Stimulated activated naive CD8-positive, alpha-beta T cell treated with anti-CD3 and anti-CD28 coated beads, Interleukin-15, Interleukin-2, amounts not matched to agents 100 ng/mL and 50 ng/mL, for 24 hours (primary cell): ENCODE data around the gene SREK1IP1.
A peak's percentile ranks its signal among the peaks of the same experiment; 100 is the strongest.

Experiments
- H3K27ac Mint-ChIP-seq: one replicate; pipeline ENCODE4 v1.8.0; 2021; ENCODE audit warnings: mild to moderate bottlenecking, mixed read lengths
- H3K27me3 Mint-ChIP-seq: one replicate; pipeline ENCODE4 v1.8.0; 2021; ENCODE audit warnings: mixed read lengths
- H3K36me3 Mint-ChIP-seq: one replicate; pipeline ENCODE4 v1.8.0; 2021; ENCODE audit warnings: low read depth, mixed read lengths
- H3K4me1 Mint-ChIP-seq: one replicate; pipeline ENCODE4 v1.8.0; 2021; ENCODE audit warnings: low read depth, mixed read lengths
- H3K4me3 Mint-ChIP-seq: one replicate; pipeline ENCODE4 v1.8.0; 2021; ENCODE audit warnings: mild to moderate bottlenecking, mixed read lengths
- H3K9me3 Mint-ChIP-seq: one replicate; pipeline ENCODE4 v1.8.0; 2021; ENCODE audit warnings: mixed read lengths

SREK1IP1 gene

GRCh38 chr5:64784451-64785025 is 16.0 kb upstream of the SREK1IP1 start:
- Mint-ChIP-seq H3K9me3 (no peaks in the 10 kb centered on the region), H3K27ac (no peak overlapping the region), H3K4me3 (no peak overlapping the region), H3K4me1 (no peaks in the 10 kb centered on the region), H3K36me3 (peaks cover 21% of the 10 kb centered on the region), H3K27me3 (no peaks in the 10 kb centered on the region)

DNA sequence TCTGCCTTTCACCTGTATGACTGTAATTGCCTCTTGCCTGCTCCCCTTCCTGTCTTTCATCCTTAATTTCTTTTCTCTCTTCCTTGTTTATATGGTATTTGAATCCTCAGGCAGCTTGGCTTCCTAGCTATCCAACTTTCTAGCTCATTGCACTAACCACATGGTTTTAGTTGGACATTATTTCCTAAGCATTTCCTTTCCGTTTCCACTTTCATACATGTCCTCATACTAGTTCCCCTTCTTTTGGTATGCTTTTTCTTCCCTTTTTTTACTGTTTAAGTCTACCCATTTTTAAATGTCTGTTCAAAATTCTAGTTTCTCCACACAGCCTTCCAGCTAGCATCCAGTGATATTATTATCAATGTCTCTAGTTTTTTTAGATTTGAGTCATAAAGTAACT is 6.8 kb upstream of the SREK1IP1 start:
- peak overlapping the region; percentile 8 for H3K27ac Mint-ChIP-seq
- no peak overlapping the region for H3K4me3 Mint-ChIP-seq
- H3K9me3 Mint-ChIP-seq = no peaks in the 10 kb centered on the region
- H3K4me1 Mint-ChIP-seq = peaks cover 23% of the 10 kb centered on the region
- H3K36me3 Mint-ChIP-seq = peaks cover 29% of the 10 kb centered on the region
- H3K27me3 Mint-ChIP-seq = no peaks in the 10 kb centered on the region

GRCh38 chr5:64773533-64773932 is 5.0 kb upstream of the SREK1IP1 start:
- Mint-ChIP-seq H3K4me1 (peaks cover 37% of the 10 kb centered on the region), H3K4me3 (no peak overlapping the region), H3K36me3 (peaks cover 16% of the 10 kb centered on the region), H3K9me3 (no peaks in the 10 kb centered on the region), H3K27ac (no peak overlapping the region), H3K27me3 (no peaks in the 10 kb centered on the region)

GRCh38 chr5:64771736-64772135 is 3.2 kb upstream of the SREK1IP1 start:
- peaks cover 20% of the 10 kb centered on the region for H3K36me3 Mint-ChIP-seq
- H3K27ac Mint-ChIP-seq = no peak overlapping the region
- H3K4me1 Mint-ChIP-seq = peaks cover 48% of the 10 kb centered on the region
- no peaks in the 10 kb centered on the region for H3K27me3 Mint-ChIP-seq
- no peak overlapping the region for H3K4me3 Mint-ChIP-seq
- no peaks in the 10 kb centered on the region for H3K9me3 Mint-ChIP-seq

DNA sequence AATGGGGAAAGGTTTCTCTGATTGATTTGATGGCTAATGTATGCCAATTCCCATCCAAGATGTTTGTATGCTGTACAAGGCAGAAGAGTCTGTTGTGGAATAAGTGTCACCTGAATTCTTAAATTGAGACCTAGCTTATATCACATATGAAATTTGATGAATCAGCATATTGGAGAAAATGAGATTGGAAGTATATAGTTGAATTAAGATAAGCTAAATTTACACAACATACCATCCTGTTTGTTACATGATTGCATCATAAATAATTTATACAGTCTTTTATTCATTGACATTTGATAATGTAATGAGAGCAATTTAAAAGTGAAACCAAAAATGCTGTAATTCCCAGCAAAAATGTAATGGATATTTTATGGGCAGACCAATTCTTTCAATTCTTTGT is 1.4 kb upstream of the SREK1IP1 start:
- Mint-ChIP-seq H3K9me3 (no peaks in the 10 kb centered on the region), H3K27ac (no peak overlapping the region), H3K4me1 (peaks cover 64% of the 10 kb centered on the region), H3K27me3 (no peaks in the 10 kb centered on the region), H3K36me3 (peaks cover 12% of the 10 kb centered on the region), H3K4me3 (peak overlapping the region; percentile 99)

- Mint-ChIP-seq H3K4me1 (peaks cover 56% of the 10 kb centered on the region), H3K9me3 (no peaks in the 10 kb centered on the region), H3K27me3 (no peaks in the 10 kb centered on the region), H3K36me3 (peaks cover 17% of the 10 kb centered on the region), H3K27ac (peak overlapping the region; percentile 98), H3K4me3 (peak overlapping the region; percentile 99)
Observed at GRCh38 chr5:64767959-64768357, 533 bp downstream of the SREK1IP1 start.

- Mint-ChIP-seq H3K27ac (no peak overlapping the region), H3K9me3 (no peaks in the 10 kb centered on the region), H3K4me3 (peak overlapping the region; percentile 99), H3K27me3 (no peaks in the 10 kb centered on the region), H3K4me1 (peaks cover 55% of the 10 kb centered on the region), H3K36me3 (peaks cover 17% of the 10 kb centered on the region)
Observed at GRCh38 chr5:64766941-64767340, 1.6 kb downstream of the SREK1IP1 start.

- Mint-ChIP-seq H3K4me1 (peaks cover 46% of the 10 kb centered on the region), H3K27me3 (no peaks in the 10 kb centered on the region), H3K36me3 (peaks cover 20% of the 10 kb centered on the region), H3K9me3 (no peaks in the 10 kb centered on the region), H3K27ac (no peak overlapping the region), H3K4me3 (peak overlapping the region; percentile 46)
Observed at GRCh38 chr5:64765804-64766504, 2.5 kb downstream of the SREK1IP1 start.

DNA sequence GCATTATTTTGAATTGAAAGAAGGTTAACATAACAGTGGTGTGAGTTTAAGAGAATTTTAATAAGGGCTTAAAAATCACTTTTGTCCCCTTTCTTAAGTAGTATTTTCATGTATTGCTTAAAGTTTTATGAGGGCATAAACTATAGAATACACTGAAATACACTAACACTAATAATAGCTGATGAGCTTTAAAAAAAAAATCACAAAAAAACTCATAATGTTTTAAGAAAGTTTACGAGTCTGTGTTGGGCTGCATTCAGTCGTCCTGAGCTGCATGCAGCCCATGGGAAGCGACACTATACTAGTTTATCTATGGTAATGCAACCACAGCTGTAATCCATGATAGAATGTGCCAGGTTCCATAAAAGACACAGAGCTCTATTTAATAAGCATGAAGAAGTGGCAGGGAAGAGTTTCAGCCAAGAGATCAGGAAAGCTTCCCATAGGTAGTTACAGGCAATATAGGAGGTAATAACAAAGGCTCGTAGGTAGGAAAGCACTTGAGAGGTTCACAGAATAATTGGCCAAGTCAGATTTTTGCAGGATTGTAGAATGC is 4.5 kb downstream of the SREK1IP1 start:
- Mint-ChIP-seq H3K4me1 (peaks cover 33% of the 10 kb centered on the region), H3K27ac (no peak overlapping the region), H3K4me3 (no peak overlapping the region), H3K27me3 (no peaks in the 10 kb centered on the region), H3K36me3 (peaks cover 30% of the 10 kb centered on the region), H3K9me3 (no peaks in the 10 kb centered on the region)

DNA sequence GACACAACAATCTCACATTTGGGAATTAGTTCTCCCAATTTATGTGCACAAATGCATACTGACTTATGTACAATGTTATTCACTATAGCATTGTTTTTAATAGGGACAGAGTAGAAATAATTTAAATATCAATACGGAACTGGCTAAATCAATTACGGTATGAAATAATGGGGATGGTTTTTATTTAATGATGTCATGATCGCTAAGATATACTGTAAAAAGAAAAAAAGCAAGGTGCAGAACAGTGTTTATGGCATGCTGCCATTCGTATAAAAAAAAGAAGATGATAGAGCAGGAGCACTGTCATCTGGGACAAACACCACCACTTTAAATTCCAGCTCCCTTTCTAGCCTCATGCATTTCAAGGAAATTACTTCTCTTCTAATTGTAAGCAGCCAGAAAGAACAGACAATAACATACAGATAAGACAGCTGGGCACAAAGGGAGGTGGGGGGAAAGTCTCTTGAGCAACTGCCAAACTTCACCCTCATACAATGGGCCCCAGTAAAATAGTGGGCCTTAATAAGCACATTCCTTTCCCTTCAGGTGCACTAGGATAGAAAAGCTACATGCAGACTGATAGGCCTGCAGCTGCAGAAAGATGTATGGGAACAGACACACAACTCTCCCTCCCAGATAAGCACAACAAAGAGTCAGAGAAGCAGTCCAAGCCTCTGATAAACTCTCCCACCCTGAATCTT is 8.4 kb downstream of the SREK1IP1 start:
- no peaks in the 10 kb centered on the region for H3K27me3 Mint-ChIP-seq
- peaks cover 3% of the 10 kb centered on the region for H3K4me1 Mint-ChIP-seq
- H3K36me3 Mint-ChIP-seq = peaks cover 34% of the 10 kb centered on the region
- H3K4me3 Mint-ChIP-seq = no peak overlapping the region
- no peak overlapping the region for H3K27ac Mint-ChIP-seq
- no peaks in the 10 kb centered on the region for H3K9me3 Mint-ChIP-seq

DNA sequence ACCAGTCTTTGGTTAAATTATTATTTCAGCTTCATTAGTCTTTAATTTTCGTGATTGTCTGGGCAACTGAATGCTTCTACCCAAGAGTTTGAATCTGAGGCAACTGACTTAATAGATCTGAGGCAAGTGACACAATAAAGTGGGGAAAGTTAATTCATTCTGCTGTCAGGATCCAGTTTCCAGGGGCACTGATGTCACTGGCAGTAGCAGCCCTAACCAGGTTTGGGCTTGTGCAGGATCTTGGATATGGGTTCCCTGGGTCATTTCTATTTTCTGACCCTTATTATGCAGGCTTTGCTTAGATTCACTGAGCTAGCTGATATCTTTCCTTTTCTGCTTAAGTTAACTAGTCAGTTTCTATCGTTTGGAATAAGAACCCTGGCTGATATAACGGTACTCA is 9.6 kb downstream of the SREK1IP1 start:
- Mint-ChIP-seq H3K4me1 (peaks cover 3% of the 10 kb centered on the region), H3K27me3 (no peaks in the 10 kb centered on the region), H3K36me3 (peaks cover 35% of the 10 kb centered on the region), H3K4me3 (no peak overlapping the region), H3K9me3 (no peaks in the 10 kb centered on the region), H3K27ac (no peak overlapping the region)

GRCh38 chr5:64754066-64754465 is 14.4 kb downstream of the SREK1IP1 start:
- no peaks in the 10 kb centered on the region for H3K4me1 Mint-ChIP-seq
- peaks cover 34% of the 10 kb centered on the region for H3K36me3 Mint-ChIP-seq
- H3K4me3 Mint-ChIP-seq = no peak overlapping the region
- no peaks in the 10 kb centered on the region for H3K9me3 Mint-ChIP-seq
- H3K27me3 Mint-ChIP-seq = no peaks in the 10 kb centered on the region
- no peak overlapping the region for H3K27ac Mint-ChIP-seq

- Mint-ChIP-seq H3K27me3 (no peaks in the 10 kb centered on the region), H3K4me3 (no peak overlapping the region), H3K9me3 (no peaks in the 10 kb centered on the region), H3K27ac (no peak overlapping the region), H3K36me3 (peaks cover 25% of the 10 kb centered on the region), H3K4me1 (peaks cover 8% of the 10 kb centered on the region)
Observed at GRCh38 chr5:64749385-64749784, 19.1 kb downstream of the SREK1IP1 start.

DNA sequence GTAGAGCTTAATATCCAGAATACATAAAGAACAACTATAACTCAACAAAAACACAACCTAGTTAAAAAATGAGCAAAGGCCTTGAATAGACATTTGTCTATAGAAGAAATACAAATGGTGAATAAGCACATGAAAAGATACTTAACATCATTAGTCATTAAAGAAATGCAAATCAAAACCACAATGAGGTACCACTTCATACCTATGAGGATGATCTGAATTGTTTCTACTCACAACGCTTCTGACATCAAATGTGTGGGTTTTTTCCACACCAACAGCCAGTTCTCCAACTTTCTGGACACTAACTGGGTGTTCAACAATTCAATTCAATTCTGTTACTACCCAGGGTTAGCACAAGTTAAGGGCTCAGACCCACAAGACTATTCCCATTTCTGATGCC is 22.0 kb downstream of the SREK1IP1 start:
- Mint-ChIP-seq H3K27me3 (no peaks in the 10 kb centered on the region), H3K4me1 (peaks cover 8% of the 10 kb centered on the region), H3K36me3 (peaks cover 18% of the 10 kb centered on the region), H3K9me3 (no peaks in the 10 kb centered on the region), H3K4me3 (no peak overlapping the region), H3K27ac (no peak overlapping the region)

GRCh38 chr5:64744914-64745313 is 23.6 kb downstream of the SREK1IP1 start:
- Mint-ChIP-seq H3K9me3 (no peaks in the 10 kb centered on the region), H3K27me3 (no peaks in the 10 kb centered on the region), H3K36me3 (peaks cover 27% of the 10 kb centered on the region), H3K4me1 (peaks cover 8% of the 10 kb centered on the region), H3K27ac (no peak overlapping the region), H3K4me3 (no peak overlapping the region)
